HepG2 (cell line): ENCODE results near the gene PIEZO1. TPM values are rescaled to one million over a fixed set of nuclear protein-coding genes. Genes with fewer than 3 reads are reported as not detected.

Experiments used
- AGO2 ChIP-seq: fragments of 200-400 bp; formaldehyde crosslinking; optimal IDR thresholded peaks from 2 replicates; pipeline ENCODE3; 2017; ENCODE audit warnings: mild to moderate bottlenecking, low read depth, low read length, moderate library complexity
- FOXP1 ChIP-seq, 2 experiments: fragments of 450-650 bp in 1 of 2; IDR thresholded peaks; 2 replicates each; pipeline ENCODE4 v1.6.1; 2017 to 2018; ENCODE audit warnings: antibody characterized with exemption in 1 of 2
- HMG20A ChIP-seq: IDR thresholded peaks from 2 replicates; pipeline ENCODE4 v1.6.1; 2016; ENCODE audit warnings: borderline replicate concordance
- MBNL3 ChIP-seq: fragments of 250-450 bp; sonication (Bioruptor Pico); conservative IDR thresholded peaks from 2 replicates; pipeline ENCODE4 v1.8.0; 2022; ENCODE audit warnings: mild to moderate bottlenecking, inconsistent platforms
- NR2C2 ChIP-seq: sonication (generic); formaldehyde crosslinking; IDR thresholded peaks from 2 replicates; pipeline ENCODE4 v1.4.0; 2020; ENCODE audit warnings: missing genetic modification reagents, mild to moderate bottlenecking, moderate library complexity, borderline replicate concordance
- NR2F6 ChIP-seq, 2 experiments: IDR thresholded peaks; 2 replicates each; pipeline ENCODE4 v1.6.1; 2016; ENCODE audit warnings: antibody characterized with exemption in 1 of 2, mild to moderate bottlenecking in 1 of 2
- ONECUT2 ChIP-seq: sonication (generic); formaldehyde crosslinking; IDR thresholded peaks from 2 replicates; pipeline ENCODE4 v1.4.0; 2020; ENCODE audit warnings: missing genetic modification reagents
- PHF8 ChIP-seq: sonication (generic); formaldehyde crosslinking; IDR thresholded peaks from 2 replicates; pipeline ENCODE4 v1.5.0; 2020; ENCODE audit warnings: missing genetic modification reagents
- SMAD9 ChIP-seq: sonication (generic); formaldehyde crosslinking; IDR thresholded peaks from 2 replicates; pipeline ENCODE4 v1.5.1; 2020; ENCODE audit warnings: mild to moderate bottlenecking, missing genetic modification reagents
- SRF ChIP-seq: IDR thresholded peaks from 2 replicates; pipeline ENCODE4 v1.6.1; 2011; ENCODE audit warnings: mild to moderate bottlenecking, low read depth, low read length, moderate library complexity
- ZFP62 ChIP-seq: sonication (generic); formaldehyde crosslinking; IDR thresholded peaks from 2 replicates; pipeline ENCODE4 v1.4.0; 2020; ENCODE audit warnings: missing genetic modification reagents
- ZNF546 ChIP-seq: sonication (generic); formaldehyde crosslinking; conservative IDR thresholded peaks from 2 replicates; pipeline ENCODE4 v1.8.1; 2023; ENCODE audit warnings: mild to moderate bottlenecking, missing genetic modification reagents
- ZNF615 ChIP-seq: sonication (generic); formaldehyde crosslinking; IDR thresholded peaks from 2 replicates; pipeline ENCODE4 v1.5.0; 2020; ENCODE audit warnings: mild to moderate bottlenecking, missing genetic modification reagents, borderline replicate concordance
- ZNF678 ChIP-seq: sonication (generic); formaldehyde crosslinking; IDR thresholded peaks from 2 replicates; pipeline ENCODE4 v1.4.0; 2020; ENCODE audit warnings: mild to moderate bottlenecking, missing genetic modification reagents
- polyA plus RNA-seq, 8 experiments: library from polyadenylated mRNA; depleted of rRNA in 3 of 8; stranded (reverse) in 7 of 8; unstranded in 1 of 8; fragments of >200 nt; fragmentation: Illumina TruSeq in 4 of 8; extraction: Trizol in 4 of 8; gene quantifications; 2 replicates each; pipeline versions ENCODE4 v1.2.1 to v1.2.3, GENCODE V29; 2011 to 2016; ENCODE audit warnings: low read depth in 4 of 8, missing spikeins in 1 of 8, mixed read lengths in 1 of 8; ENCODE audit not compliant: insufficient read depth in 1 of 8
- total RNA-seq, 5 experiments: library from RNA; depleted of rRNA; stranded (reverse); fragments of >200 nt; fragmentation: Illumina TruSeq; extraction: Trizol; gene quantifications; 2 replicates each; pipeline ENCODE4 v1.2.3, GENCODE V29; 2016; ENCODE audit warnings: low read depth in 1 of 5
- TF ChIP-seq, protein P1 (sequence below): IDR thresholded peaks from 2 replicates; pipeline ENCODE4 v1.6.1; 2016; ENCODE audit warnings: mild to moderate bottlenecking
- TF ChIP-seq, protein P2 (sequence below): sonication (generic); formaldehyde crosslinking; IDR thresholded peaks from 2 replicates; pipeline ENCODE4 v1.4.0; 2020; ENCODE audit warnings: mild to moderate bottlenecking, low read depth, missing genetic modification reagents
- TF ChIP-seq, protein P3 (sequence below): IDR thresholded peaks from 2 replicates; pipeline ENCODE4 v1.6.1; 2012; ENCODE audit warnings: inconsistent platforms
- TF ChIP-seq, protein P4 (sequence below): sonication (generic); formaldehyde crosslinking; IDR thresholded peaks from 2 replicates; pipeline ENCODE4 v1.4.0; 2020; ENCODE audit warnings: missing genetic modification reagents
- TF ChIP-seq, protein P5 (sequence below), 2 experiments: IDR thresholded peaks; 2 replicates each; pipeline ENCODE4 v1.6.1; 2011 to 2012; ENCODE audit warnings: low read length in 2 of 2, borderline replicate concordance in 1 of 2, low read depth in 1 of 2, mild to moderate bottlenecking in 1 of 2, moderate library complexity in 1 of 2
- TF ChIP-seq, protein P6 (sequence below): sonication (generic); formaldehyde crosslinking; conservative IDR thresholded peaks from 2 replicates; pipeline ENCODE4 v1.4.0; 2020; ENCODE audit warnings: missing genetic modification reagents

Gene PIEZO1
- total and polyA plus RNA-seq, 2 of the 13 experiments (the other 11 are each of a cell fraction or from before 2014, with no cell fraction given), result 67.9 to 85.0 TPM

DNA sequence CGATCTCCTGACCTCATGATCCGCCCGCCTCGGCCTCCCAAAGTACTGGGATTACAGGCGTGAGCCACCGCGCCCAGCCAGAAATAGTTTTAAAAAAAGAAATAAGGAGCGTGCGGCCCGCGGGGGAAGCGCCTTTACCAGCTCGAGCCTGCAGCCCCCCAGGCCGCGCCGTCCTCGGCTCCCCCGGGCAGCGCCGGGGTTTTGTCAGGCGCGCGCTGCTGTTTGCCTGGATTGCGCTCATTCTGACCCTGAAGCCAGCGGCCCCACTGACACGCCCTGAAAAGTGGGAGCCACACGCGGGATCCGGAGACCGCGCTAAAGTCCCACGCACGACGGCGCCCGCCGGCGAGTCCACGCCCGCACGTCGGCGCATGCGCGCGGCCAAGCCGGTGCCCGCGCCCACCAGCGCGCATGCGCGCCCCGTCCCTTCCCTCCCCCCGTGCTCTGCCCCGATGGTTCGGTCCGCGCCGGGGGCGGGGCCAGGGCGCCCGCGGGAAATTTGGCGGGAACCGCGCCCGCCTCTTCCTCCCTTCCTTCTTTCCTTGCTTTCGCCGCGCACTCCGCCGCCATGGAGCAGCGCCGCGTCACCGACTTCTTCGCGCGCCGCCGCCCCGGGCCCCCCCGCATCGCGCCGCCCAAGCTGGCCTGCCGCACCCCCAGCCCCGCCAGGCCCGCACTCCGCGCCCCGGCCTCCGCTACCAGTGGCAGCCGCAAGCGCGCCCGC is 18.4 kb upstream of the PIEZO1 start, which contains the start of gene CDT1 (continued):
- TF ChIP-seq, protein P1, sequence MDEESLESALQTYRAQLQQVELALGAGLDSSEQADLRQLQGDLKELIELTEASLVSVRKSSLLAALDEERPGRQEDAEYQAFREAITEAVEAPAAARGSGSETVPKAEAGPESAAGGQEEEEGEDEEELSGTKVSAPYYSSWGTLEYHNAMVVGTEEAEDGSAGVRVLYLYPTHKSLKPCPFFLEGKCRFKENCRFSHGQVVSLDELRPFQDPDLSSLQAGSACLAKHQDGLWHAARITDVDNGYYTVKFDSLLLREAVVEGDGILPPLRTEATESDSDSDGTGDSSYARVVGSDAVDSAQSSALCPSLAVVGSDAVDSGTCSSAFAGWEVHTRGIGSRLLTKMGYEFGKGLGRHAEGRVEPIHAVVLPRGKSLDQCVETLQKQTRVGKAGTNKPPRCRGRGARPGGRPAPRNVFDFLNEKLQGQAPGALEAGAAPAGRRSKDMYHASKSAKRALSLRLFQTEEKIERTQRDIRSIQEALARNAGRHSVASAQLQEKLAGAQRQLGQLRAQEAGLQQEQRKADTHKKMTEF, result peak; percentile 78
- TF ChIP-seq ZFP62 (CRISPR knock-in tag), result no peak
- no peak for TF ChIP-seq ONECUT2 (CRISPR knock-in tag)
- TF ChIP-seq SMAD9 (CRISPR knock-in tag), result no peak
- TF ChIP-seq NR2C2, result peak; percentile 45; the same call in 1 of the 2 replicates
- no peak for TF ChIP-seq HMG20A (CRISPR knock-in tag)
- peak; percentile 85; the same call in 1 of the 2 replicates for TF ChIP-seq ZNF546 (CRISPR knock-in tag)
- TF ChIP-seq, protein P2, sequence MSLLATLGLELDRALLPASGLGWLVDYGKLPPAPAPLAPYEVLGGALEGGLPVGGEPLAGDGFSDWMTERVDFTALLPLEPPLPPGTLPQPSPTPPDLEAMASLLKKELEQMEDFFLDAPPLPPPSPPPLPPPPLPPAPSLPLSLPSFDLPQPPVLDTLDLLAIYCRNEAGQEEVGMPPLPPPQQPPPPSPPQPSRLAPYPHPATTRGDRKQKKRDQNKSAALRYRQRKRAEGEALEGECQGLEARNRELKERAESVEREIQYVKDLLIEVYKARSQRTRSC (CRISPR knock-in tag), result no peak
- peak; percentile 79 for TF ChIP-seq AGO2
- TF ChIP-seq ZNF678 (CRISPR knock-in tag), result peak; percentile 87; the same call in 1 of the 2 replicates
- TF ChIP-seq, protein P3, sequence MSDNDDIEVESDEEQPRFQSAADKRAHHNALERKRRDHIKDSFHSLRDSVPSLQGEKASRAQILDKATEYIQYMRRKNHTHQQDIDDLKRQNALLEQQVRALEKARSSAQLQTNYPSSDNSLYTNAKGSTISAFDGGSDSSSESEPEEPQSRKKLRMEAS, result peak; percentile 92
- peak; percentile 90 for TF ChIP-seq PHF8
- no peak for TF ChIP-seq MBNL3 (CRISPR knock-in tag)
- no peak for TF ChIP-seq ZNF615 (CRISPR knock-in tag)
- TF ChIP-seq SRF, result no peak
- TF ChIP-seq, protein P4, sequence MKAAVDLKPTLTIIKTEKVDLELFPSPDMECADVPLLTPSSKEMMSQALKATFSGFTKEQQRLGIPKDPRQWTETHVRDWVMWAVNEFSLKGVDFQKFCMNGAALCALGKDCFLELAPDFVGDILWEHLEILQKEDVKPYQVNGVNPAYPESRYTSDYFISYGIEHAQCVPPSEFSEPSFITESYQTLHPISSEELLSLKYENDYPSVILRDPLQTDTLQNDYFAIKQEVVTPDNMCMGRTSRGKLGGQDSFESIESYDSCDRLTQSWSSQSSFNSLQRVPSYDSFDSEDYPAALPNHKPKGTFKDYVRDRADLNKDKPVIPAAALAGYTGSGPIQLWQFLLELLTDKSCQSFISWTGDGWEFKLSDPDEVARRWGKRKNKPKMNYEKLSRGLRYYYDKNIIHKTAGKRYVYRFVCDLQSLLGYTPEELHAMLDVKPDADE (CRISPR knock-in tag), result no peak
- TF ChIP-seq NR2F6 (IDR thresholded peaks at IDR 0.05), result no peak
- TF ChIP-seq NR2F6 (CRISPR knock-in tag; IDR thresholded peaks at IDR 0.05), result 0 out of 2 replicates have a peak, but pooled peaks have one; percentile 27
- TF ChIP-seq, protein P5, sequence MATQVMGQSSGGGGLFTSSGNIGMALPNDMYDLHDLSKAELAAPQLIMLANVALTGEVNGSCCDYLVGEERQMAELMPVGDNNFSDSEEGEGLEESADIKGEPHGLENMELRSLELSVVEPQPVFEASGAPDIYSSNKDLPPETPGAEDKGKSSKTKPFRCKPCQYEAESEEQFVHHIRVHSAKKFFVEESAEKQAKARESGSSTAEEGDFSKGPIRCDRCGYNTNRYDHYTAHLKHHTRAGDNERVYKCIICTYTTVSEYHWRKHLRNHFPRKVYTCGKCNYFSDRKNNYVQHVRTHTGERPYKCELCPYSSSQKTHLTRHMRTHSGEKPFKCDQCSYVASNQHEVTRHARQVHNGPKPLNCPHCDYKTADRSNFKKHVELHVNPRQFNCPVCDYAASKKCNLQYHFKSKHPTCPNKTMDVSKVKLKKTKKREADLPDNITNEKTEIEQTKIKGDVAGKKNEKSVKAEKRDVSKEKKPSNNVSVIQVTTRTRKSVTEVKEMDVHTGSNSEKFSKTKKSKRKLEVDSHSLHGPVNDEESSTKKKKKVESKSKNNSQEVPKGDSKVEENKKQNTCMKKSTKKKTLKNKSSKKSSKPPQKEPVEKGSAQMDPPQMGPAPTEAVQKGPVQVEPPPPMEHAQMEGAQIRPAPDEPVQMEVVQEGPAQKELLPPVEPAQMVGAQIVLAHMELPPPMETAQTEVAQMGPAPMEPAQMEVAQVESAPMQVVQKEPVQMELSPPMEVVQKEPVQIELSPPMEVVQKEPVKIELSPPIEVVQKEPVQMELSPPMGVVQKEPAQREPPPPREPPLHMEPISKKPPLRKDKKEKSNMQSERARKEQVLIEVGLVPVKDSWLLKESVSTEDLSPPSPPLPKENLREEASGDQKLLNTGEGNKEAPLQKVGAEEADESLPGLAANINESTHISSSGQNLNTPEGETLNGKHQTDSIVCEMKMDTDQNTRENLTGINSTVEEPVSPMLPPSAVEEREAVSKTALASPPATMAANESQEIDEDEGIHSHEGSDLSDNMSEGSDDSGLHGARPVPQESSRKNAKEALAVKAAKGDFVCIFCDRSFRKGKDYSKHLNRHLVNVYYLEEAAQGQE (IDR thresholded peaks at IDR 0.05; ENCODE audit: borderline replicate concordance in 1 of 2, low read depth in 1 of 2, low read length in 2 of 2), result peak in 1 of 2 experiments; percentile 35; a peak in 1 of 4 replicates
- no peak for TF ChIP-seq FOXP1 (IDR thresholded peaks at IDR 0.05)
- TF ChIP-seq FOXP1 (CRISPR knock-in tag; IDR thresholded peaks at IDR 0.05), result no peak
- TF ChIP-seq, protein P6, sequence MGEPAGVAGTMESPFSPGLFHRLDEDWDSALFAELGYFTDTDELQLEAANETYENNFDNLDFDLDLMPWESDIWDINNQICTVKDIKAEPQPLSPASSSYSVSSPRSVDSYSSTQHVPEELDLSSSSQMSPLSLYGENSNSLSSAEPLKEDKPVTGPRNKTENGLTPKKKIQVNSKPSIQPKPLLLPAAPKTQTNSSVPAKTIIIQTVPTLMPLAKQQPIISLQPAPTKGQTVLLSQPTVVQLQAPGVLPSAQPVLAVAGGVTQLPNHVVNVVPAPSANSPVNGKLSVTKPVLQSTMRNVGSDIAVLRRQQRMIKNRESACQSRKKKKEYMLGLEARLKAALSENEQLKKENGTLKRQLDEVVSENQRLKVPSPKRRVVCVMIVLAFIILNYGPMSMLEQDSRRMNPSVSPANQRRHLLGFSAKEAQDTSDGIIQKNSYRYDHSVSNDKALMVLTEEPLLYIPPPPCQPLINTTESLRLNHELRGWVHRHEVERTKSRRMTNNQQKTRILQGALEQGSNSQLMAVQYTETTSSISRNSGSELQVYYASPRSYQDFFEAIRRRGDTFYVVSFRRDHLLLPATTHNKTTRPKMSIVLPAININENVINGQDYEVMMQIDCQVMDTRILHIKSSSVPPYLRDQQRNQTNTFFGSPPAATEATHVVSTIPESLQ, result peak; percentile 78; the same call in 1 of the 2 replicates
